Measurements from ENCODE around the gene PTGES2. TPM values are rescaled to one million over a fixed set of nuclear protein-coding genes. Genes with fewer than 3 reads are reported as not detected.
A peak's percentile ranks its signal among the peaks of the same experiment; 100 is the strongest.

The PTGES2 gene
- total RNA-seq (64.1 TPM), polyA plus RNA-seq (ENCODE audit: insufficient read depth, low read depth, low replicate concordance) (117 TPM)
- long read RNA-seq, donor 1, transcript PTGES2-202 (7 exons, 2,331 nt): major isoform, 16 of 30 reads
- long read RNA-seq, donor 1, partial matches to known transcripts: 14 of 30 reads
- long read RNA-seq, donor 1, other reads (novel, unspliced or antisense): 0 of 30 reads
- long read RNA-seq, donor 2, transcript PTGES2-202 (7 exons, 2,331 nt): major isoform, 12 of 18 reads
- long read RNA-seq, donor 2, partial matches to known transcripts: 6 of 18 reads
- long read RNA-seq, donor 2, other reads (novel, unspliced or antisense): 0 of 18 reads
- long read RNA-seq, donor 3, transcript PTGES2-202 (7 exons, 2,331 nt): major isoform, 19 of 19 reads
- long read RNA-seq, donor 3, partial matches to known transcripts: 0 of 19 reads
- long read RNA-seq, donor 3, other reads (novel, unspliced or antisense): 0 of 19 reads
- long read RNA-seq, donor 4, transcript PTGES2-202 (7 exons, 2,331 nt): major isoform, 11 of 11 reads
- long read RNA-seq, donor 4, partial matches to known transcripts: 0 of 11 reads
- long read RNA-seq, donor 4, other reads (novel, unspliced or antisense): 0 of 11 reads
- long read RNA-seq, donor 5, partial matches to known transcripts: 0 of 1 reads
- long read RNA-seq, donor 5, other reads (novel, unspliced or antisense): 0 of 1 reads
- long read RNA-seq, donor 6, transcript PTGES2-202 (7 exons, 2,331 nt): major isoform, 16 of 16 reads
- long read RNA-seq, donor 6, partial matches to known transcripts: 0 of 16 reads
- long read RNA-seq, donor 6, other reads (novel, unspliced or antisense): 0 of 16 reads
- long read RNA-seq, donor 7, transcript PTGES2-202 (7 exons, 2,331 nt): major isoform, 74 of 117 reads
- long read RNA-seq, donor 7, partial matches to known transcripts: 3 of 117 reads
- long read RNA-seq, donor 7, other reads (novel, unspliced or antisense): 34 of 117 reads
- long read RNA-seq, donor 8, transcript PTGES2-202 (7 exons, 2,331 nt): major isoform, 11 of 17 reads
- long read RNA-seq, donor 8, partial matches to known transcripts: 5 of 17 reads
- long read RNA-seq, donor 8, other reads (novel, unspliced or antisense): 0 of 17 reads
- long read RNA-seq, donor 9, transcript PTGES2-202 (7 exons, 2,331 nt): major isoform, 13 of 14 reads
- long read RNA-seq, donor 9, partial matches to known transcripts: 0 of 14 reads
- long read RNA-seq, donor 9, other reads (novel, unspliced or antisense): 0 of 14 reads
- long read RNA-seq, donor 10, transcript PTGES2-202 (7 exons, 2,331 nt): major isoform, 17 of 17 reads
- long read RNA-seq, donor 10, partial matches to known transcripts: 0 of 17 reads
- long read RNA-seq, donor 10, other reads (novel, unspliced or antisense): 0 of 17 reads

DNA sequence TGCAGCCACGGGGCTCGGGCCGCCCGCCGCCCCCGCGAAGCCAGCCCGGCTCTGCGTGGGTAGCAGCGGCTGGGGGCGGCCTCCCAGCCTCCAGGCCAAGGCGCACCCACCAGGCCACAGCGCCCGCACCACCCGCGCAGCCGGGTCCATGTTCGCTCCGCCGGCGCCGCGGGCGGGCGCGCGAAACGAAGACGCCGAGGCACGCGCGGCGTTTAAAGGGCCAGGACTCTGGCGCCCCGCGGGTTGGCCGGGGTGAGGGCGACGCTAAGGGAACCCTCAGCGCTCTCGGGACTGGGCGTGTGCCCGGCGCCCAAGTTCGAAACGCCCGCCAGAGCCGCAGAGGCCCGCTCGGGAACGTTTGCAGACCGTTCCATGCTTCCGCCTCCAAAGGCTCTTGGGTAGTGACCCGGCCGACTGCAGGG is at the start of gene PTGES2:
Gene PTGES2, minus strand, starts transcription at position 162 of the 422 bp plus-strand sequence. Its CDS starts 12 bp downstream, at position 150.
- no peaks in the 10 kb centered on the region for H3K9me3 ChIP-seq (ENCODE audit: control insufficient read depth in 2 of 3, insufficient read depth in 1 of 3, low read length in 3 of 3)
- H3K4me1 ChIP-seq (ENCODE audit: control insufficient read depth in 2 of 3, insufficient read depth in 2 of 3, low read depth in 1 of 3, low read length in 3 of 3): peaks cover 0 to 7% (median 6%) of the 10 kb centered on the region in 3 donors
- FAIRE-seq (no peak), DNase-seq (peak; percentile 82 to 96 (median 93))
- intact Hi-C loops (cut with DNase I): no loop called here
- H3K27me3 ChIP-seq (ENCODE audit: control insufficient read depth, insufficient read depth, low read length): no peaks in the 10 kb centered on the region
- H3K36me3 ChIP-seq (ENCODE audit: control insufficient read depth in 2 of 3, insufficient read depth in 3 of 3, low read length in 3 of 3): peaks cover 0 to 13% (median 3%) of the 10 kb centered on the region in 3 donors
- H3K27ac ChIP-seq (ENCODE audit: low read depth in 2 of 2, low read length in 2 of 2): peak within 1 kb of the TSS; percentile 91 to 99
- peak within 1 kb of the TSS; percentile 78 to 97 (median 81) for H3K4me3 ChIP-seq (ENCODE audit: low read length in 3 of 3)
- TF ChIP-seq, protein P1, sequence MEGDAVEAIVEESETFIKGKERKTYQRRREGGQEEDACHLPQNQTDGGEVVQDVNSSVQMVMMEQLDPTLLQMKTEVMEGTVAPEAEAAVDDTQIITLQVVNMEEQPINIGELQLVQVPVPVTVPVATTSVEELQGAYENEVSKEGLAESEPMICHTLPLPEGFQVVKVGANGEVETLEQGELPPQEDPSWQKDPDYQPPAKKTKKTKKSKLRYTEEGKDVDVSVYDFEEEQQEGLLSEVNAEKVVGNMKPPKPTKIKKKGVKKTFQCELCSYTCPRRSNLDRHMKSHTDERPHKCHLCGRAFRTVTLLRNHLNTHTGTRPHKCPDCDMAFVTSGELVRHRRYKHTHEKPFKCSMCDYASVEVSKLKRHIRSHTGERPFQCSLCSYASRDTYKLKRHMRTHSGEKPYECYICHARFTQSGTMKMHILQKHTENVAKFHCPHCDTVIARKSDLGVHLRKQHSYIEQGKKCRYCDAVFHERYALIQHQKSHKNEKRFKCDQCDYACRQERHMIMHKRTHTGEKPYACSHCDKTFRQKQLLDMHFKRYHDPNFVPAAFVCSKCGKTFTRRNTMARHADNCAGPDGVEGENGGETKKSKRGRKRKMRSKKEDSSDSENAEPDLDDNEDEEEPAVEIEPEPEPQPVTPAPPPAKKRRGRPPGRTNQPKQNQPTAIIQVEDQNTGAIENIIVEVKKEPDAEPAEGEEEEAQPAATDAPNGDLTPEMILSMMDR (IDR thresholded peaks at IDR 0.05; ENCODE audit: borderline replicate concordance, extremely low read depth, insufficient read depth): no peak
- peak within 1 kb of the TSS; percentile 67 to 94 (median 85) for H3K9ac ChIP-seq (ENCODE audit: low read length in 3 of 3)

DNA sequence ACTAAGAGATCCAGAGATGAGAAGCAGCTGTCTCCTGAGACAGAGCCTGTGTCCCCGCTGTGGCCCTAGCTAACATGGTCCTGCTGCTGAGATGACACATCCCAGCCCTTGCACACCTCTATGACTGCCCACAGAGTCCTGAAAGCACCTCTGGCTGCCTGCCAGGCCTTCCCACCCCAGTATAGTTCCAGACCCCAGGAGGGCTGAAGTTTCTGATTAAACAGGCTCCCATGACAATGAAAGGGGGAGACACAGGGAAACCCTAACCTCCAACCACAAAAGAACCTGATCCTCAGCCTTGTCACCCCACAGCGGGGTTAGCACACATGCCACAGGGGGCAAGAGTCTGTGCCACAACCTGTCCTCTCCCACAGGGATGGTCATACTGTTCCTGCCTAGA is 48.2 kb upstream of the PTGES2 start:
- DNase-seq (no peak), FAIRE-seq (no peak)
- TF ChIP-seq, protein P1 (IDR thresholded peaks at IDR 0.05; ENCODE audit: borderline replicate concordance, extremely low read depth, insufficient read depth): no peak
- H3K4me1 ChIP-seq (ENCODE audit: control insufficient read depth in 2 of 3, insufficient read depth in 2 of 3, low read depth in 1 of 3, low read length in 3 of 3): peaks cover 0 to 3% (median 0%) of the 10 kb centered on the region in 3 donors
- no peak overlapping the region for H3K4me3 ChIP-seq (ENCODE audit: low read length in 3 of 3)
- H3K36me3 ChIP-seq (ENCODE audit: control insufficient read depth in 2 of 3, insufficient read depth in 3 of 3, low read length in 3 of 3): peaks cover 9 to 38% (median 24%) of the 10 kb centered on the region in 3 donors
- no peaks in the 10 kb centered on the region for H3K9me3 ChIP-seq (ENCODE audit: control insufficient read depth in 2 of 3, insufficient read depth in 1 of 3, low read length in 3 of 3)
- H3K27ac ChIP-seq (ENCODE audit: low read depth in 2 of 2, low read length in 2 of 2): peak overlapping the region in 1 of 2 donors; percentile 9
- no peak overlapping the region for H3K9ac ChIP-seq (ENCODE audit: low read length in 3 of 3)
- H3K27me3 ChIP-seq (ENCODE audit: control insufficient read depth, insufficient read depth, low read length): no peaks in the 10 kb centered on the region
- intact Hi-C loops (cut with DNase I): no loop called here

DNA sequence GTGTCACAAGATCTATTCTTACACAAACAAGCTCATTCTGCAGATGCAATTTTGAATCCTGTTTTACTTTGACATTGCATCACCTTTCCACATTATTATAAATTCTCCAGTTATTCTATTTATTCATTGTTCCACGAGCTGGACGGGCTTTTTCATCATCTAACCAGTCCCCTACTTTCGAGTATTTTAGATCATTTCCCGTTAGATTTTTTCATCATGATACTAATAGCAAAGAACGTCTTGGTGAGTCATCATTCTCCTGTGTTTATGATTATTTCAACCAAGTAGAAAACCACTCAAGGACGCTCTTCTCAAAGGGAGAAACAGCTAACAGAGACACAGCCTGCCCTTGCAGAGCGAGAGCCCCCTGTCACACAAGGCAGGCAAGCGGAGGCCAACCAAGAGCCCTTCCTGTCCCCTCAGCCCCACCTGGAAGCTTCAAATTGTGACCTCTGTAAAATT is 47.6 kb upstream of the PTGES2 start:
- TF ChIP-seq, protein P1 (IDR thresholded peaks at IDR 0.05; ENCODE audit: borderline replicate concordance, extremely low read depth, insufficient read depth): no peak
- no peak overlapping the region for H3K4me3 ChIP-seq (ENCODE audit: low read length in 3 of 3)
- DNase-seq (no peak), FAIRE-seq (no peak)
- H3K36me3 ChIP-seq (ENCODE audit: control insufficient read depth in 2 of 3, insufficient read depth in 3 of 3, low read length in 3 of 3): peaks cover 6 to 39% (median 23%) of the 10 kb centered on the region in 3 donors
- peaks cover 0 to 3% (median 0%) of the 10 kb centered on the region in 3 donors for H3K4me1 ChIP-seq (ENCODE audit: control insufficient read depth in 2 of 3, insufficient read depth in 2 of 3, low read depth in 1 of 3, low read length in 3 of 3)
- H3K9ac ChIP-seq (ENCODE audit: low read length in 3 of 3): no peak overlapping the region
- H3K27me3 ChIP-seq (ENCODE audit: control insufficient read depth, insufficient read depth, low read length): no peaks in the 10 kb centered on the region
- no peaks in the 10 kb centered on the region for H3K9me3 ChIP-seq (ENCODE audit: control insufficient read depth in 2 of 3, insufficient read depth in 1 of 3, low read length in 3 of 3)
- intact Hi-C loops (cut with DNase I): no loop called here
- H3K27ac ChIP-seq (ENCODE audit: low read depth in 2 of 2, low read length in 2 of 2): no peak overlapping the region
